Cardiac fibroblast (primary cell): ENCODE results near the gene NDUFC1.
"Not testable (repeated sequence)": the region's sequence is repeated elsewhere in the genome, so short reads cannot be mapped to it uniquely, and the experiment has no call there.

Experiments
- DNase-seq, 2 donors: peaks; one replicate each; pipeline versions ENCODE4 v3.0.0 to v3.0.0-alpha.2; 2010; ENCODE audit warnings: low read depth in 2 of 2
- H3K4me3 ChIP-seq, 2 donors: replicated peaks in 1 of 2; 1 replicate in 1 of 2; 2 replicates in 1 of 2; pipeline ENCODE4 v1.5.1; 2011; ENCODE audit warnings: low read depth in 2 of 2, low read length in 2 of 2, mild to moderate bottlenecking in 2 of 2, moderate library complexity in 1 of 2
- TF ChIP-seq, protein P1 (sequence below): IDR thresholded peaks from one replicate; pipeline ENCODE4 v1.5.1; 2011; ENCODE audit warnings: low read depth, mild to moderate bottlenecking, low read length, inconsistent platforms

The NDUFC1 gene

DNA sequence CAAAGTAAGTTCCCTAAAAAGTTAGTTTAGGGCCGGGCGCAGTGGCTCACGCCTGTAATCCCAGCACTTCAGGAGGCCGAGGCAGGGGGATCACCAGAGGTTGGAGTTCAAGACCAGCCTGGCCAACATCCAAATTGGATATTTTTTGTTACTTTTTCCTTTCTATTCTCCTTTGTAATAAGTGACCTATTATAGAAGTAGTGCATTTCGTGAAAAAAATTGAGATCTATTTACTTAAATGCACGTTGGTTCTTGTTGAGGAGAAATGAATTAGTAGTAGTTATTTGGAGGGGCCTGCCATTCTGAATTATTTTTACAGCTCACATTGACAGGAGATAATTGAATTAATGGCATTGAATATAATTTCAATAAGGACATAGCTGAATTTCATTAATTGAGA is 22.3 kb upstream of the NDUFC1 start:
- DNase-seq = no peak
- TF ChIP-seq, protein P1, sequence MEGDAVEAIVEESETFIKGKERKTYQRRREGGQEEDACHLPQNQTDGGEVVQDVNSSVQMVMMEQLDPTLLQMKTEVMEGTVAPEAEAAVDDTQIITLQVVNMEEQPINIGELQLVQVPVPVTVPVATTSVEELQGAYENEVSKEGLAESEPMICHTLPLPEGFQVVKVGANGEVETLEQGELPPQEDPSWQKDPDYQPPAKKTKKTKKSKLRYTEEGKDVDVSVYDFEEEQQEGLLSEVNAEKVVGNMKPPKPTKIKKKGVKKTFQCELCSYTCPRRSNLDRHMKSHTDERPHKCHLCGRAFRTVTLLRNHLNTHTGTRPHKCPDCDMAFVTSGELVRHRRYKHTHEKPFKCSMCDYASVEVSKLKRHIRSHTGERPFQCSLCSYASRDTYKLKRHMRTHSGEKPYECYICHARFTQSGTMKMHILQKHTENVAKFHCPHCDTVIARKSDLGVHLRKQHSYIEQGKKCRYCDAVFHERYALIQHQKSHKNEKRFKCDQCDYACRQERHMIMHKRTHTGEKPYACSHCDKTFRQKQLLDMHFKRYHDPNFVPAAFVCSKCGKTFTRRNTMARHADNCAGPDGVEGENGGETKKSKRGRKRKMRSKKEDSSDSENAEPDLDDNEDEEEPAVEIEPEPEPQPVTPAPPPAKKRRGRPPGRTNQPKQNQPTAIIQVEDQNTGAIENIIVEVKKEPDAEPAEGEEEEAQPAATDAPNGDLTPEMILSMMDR = no peak
- no peak overlapping the region for H3K4me3 ChIP-seq

DNA sequence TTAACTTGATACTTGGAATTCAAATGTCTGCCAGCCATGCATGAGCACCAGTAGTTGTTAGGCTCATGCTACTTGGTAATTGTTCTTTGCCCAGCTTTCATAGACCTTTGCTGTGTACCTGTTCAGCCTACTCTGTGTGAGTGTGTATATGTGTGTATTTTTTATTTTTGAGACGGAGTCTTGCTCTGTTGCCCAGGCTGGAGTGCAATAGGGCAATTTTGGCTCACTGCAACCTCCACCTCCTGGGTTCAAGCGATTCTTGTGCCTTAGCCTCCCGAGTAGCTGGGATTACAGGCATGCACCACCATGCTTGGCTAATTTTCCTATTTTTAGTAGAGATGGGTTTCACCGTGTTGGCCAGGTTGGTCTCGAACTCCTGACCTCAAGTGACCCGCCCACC is 20.3 kb upstream of the NDUFC1 start:
- H3K4me3 ChIP-seq, DNase-seq: not testable (repeated sequence)

DNA sequence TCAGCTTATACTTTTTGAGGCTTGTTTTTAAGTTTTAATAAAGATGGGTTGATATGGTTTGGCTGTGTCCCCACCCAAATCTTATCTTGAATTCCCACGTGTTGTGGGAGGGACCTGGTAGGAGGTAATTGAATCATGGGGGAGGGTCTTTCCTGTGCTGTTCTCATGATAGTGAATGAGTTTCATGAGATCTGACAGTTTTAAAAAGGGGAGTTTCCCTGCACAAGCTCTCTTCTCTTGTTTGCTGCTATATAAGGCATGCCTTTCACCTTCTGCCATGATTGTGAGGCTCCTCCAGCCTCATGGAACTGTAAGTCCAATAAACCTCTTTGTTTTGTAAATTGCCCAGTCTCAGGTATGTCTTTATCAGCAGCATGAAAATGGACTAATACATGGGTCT is 19.8 kb upstream of the NDUFC1 start:
- not testable (repeated sequence) for DNase-seq, H3K4me3 ChIP-seq

DNA sequence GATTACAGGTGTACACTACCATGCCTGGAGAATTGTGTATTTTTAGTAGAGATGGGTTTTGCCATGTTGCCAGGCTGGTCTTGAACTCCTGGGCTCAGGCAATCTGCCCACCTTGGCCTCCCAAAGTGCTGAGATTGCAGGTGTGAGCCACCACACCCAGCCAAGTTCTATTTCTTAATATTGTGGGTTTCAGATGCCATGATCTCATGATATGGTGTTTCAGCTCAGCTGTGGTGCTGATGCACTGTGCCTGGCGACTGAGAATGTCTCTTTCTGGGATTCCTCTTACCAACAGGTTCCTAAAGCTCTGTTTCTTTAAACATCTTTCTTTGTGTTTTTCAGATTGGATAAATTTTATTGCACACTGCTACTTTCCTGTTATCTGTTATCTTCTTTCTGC is 17.3 kb upstream of the NDUFC1 start:
- no peak overlapping the region for H3K4me3 ChIP-seq
- TF ChIP-seq, protein P1 = no peak
- no peak for DNase-seq

DNA sequence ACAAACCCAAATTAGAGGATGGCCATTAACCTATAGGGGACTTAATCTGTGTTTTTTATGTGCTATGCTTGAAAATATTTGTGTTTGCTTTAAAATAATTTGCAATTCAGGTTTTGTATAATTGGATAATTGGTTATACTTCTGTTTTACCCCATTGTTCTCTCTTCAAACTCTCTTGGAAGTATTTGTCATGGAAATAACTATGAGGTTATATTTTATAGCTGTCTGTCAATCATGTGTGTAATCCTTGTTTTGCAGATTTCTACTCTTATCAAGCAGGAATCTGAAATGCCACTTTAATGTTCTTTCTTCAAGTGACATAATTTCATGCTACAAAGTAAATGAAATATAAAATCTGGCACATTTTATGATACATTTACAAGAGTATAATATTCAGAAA is 15.4 kb upstream of the NDUFC1 start:
- no peak for DNase-seq
- H3K4me3 ChIP-seq = no peak overlapping the region
- TF ChIP-seq, protein P1 = no peak

DNA sequence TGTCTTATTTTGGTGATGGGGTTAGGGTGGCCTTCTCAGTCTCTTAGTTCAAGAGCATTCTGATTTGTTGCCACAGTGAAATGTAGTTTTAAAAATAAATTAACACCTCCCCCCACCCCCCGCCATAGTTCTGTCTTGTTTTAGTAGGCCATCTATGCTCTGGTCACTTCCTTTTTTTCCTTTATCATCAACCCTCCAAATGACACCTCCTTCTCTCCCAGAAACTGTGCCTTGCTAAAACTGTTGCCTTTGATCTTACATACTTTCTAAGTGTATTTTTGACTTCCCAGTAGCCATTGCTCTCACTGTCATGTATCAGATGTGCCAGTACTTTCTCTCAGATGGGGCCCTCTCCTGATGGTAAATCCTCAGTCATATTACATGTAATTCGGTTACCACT is 14.5 kb upstream of the NDUFC1 start:
- TF ChIP-seq, protein P1 = no peak
- no peak overlapping the region for H3K4me3 ChIP-seq
- DNase-seq = no peak

DNA sequence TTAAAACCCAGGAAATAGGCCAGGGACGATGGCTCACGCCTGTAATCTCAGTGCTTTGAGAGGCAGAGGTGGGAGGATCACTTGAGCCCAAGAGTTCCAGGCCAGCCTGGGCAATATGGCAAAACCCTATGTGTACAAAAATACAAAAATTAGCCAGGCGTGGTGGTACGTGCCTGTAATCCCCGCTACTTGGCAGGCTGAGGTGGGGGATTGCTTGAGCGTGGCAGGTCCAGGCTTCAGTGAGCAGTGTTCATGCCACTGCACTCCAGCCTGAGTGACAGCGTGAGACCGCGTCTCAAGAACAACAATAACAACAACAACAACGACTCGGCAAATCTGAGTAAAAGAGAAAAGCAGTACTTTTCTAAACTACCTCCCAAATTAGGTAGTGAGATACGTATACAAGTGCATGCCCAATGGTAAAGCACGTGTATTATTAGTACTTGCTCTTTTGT is 13.0 kb upstream of the NDUFC1 start:
- no peak for DNase-seq
- H3K4me3 ChIP-seq = no peak overlapping the region

DNA sequence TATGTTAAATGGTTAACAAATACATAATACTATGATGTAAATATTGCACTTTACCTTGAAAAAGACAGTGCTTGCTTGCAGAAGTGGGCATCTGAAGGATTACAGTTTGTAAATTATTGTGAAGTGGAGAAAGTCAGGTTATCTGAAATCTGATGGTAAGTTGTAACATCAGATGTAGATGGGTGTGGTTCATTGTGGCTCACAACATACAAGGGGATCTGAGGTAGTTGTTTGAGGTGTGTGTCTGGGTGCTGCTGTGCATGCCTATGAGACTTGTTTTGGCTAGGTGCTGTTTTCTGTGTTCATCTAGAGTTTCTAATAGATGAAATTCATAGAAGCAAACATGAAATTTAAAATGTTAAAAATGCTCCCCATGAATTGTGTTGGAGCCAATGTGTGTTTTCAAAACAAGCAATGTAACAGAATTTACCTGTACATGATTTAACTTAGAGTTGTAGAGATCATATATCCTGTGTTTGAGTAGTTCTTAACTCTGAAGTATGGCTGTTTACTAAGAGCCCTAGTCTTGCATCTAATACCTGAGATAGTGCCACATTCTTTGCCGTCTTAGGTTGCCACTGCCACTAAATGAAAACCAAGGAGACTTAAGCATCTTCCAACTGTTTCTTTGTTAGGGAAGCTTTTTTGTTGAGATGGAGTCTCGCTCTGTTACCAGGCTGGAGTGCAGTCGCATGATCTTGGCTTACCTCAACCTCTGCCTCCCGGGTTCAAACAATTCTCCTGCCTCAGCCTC is 11.9 kb upstream of the NDUFC1 start:
- no peak for DNase-seq
- H3K4me3 ChIP-seq = no peak overlapping the region
- TF ChIP-seq, protein P1 = no peak

More for the DNA sequence above, 13.0 kb upstream of the NDUFC1 start:
- TF ChIP-seq, protein P1 = no peak

DNA sequence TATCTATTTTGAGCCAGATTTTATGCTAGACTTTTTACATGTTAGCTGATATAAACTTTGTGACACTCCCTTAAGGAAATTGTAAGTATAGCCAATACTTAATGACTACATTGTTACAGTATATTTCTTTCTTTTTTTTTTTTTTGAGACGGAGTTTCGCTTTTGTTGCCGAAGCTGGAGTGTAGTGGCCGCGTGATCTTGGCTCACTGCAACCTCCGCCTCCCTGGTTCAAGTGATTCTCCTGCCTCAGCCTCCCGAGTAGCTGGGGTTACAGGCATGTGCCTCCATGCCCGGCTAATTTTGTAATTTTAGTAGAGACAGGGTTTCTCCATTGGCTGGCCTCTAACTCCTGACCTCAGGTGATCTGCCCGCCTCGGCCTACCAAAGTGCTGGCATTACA is 11.1 kb upstream of the NDUFC1 start:
- not testable (repeated sequence) for H3K4me3 ChIP-seq, DNase-seq
